Prostate gland (tissue), 2 donors: ENCODE results near the gene SLC22A1.

Experiments used
- POLR2A ChIP-seq: fragments of 450-650 bp; IDR thresholded peaks from one replicate; pipeline ENCODE4 v1.6.1; 2016; ENCODE audit warnings: antibody characterized with exemption, mild to moderate bottlenecking
- POLR2AphosphoS5 ChIP-seq: sonication (generic); formaldehyde crosslinking; IDR thresholded peaks from one replicate; pipeline ENCODE4 v1.6.1; 2017; ENCODE audit warnings: antibody characterized with exemption
- TF ChIP-seq, protein P1 (sequence below), 4 experiments: fragments of 200-600 bp in 2 of 4; fragments of 450-650 bp in 2 of 4; sonication (generic) in 2 of 4; IDR thresholded peaks; 1 replicate in 3 of 4; 2 replicates in 1 of 4; pipeline ENCODE4 v1.5.1; 2016 to 2019; ENCODE audit warnings: antibody characterized with exemption in 4 of 4, mild to moderate bottlenecking in 2 of 4, moderate library complexity in 2 of 4

DNA sequence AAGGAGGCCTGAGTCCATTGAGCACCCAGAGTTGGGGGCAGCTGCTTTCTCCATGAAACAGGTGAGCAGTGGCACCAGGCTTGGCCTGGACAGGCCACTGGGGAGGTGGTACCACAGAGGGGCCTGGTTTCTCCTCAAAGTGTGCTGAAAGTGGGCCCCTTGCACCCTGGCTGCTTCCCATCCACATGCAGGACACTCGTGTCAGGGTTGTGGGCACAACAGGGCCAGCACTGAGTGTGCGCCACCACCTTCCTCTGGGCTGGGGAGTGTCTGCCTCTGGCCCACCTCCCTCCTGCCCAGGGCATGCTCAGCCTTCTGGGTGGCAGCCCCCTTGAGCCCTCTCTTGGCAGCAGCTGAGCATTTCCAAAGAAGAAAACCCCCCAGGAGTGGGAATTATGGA lies 5.2 kb upstream of the SLC22A1 start:
- TF ChIP-seq POLR2AphosphoS5 (no peak), POLR2A (no peak)
- TF ChIP-seq, protein P1, sequence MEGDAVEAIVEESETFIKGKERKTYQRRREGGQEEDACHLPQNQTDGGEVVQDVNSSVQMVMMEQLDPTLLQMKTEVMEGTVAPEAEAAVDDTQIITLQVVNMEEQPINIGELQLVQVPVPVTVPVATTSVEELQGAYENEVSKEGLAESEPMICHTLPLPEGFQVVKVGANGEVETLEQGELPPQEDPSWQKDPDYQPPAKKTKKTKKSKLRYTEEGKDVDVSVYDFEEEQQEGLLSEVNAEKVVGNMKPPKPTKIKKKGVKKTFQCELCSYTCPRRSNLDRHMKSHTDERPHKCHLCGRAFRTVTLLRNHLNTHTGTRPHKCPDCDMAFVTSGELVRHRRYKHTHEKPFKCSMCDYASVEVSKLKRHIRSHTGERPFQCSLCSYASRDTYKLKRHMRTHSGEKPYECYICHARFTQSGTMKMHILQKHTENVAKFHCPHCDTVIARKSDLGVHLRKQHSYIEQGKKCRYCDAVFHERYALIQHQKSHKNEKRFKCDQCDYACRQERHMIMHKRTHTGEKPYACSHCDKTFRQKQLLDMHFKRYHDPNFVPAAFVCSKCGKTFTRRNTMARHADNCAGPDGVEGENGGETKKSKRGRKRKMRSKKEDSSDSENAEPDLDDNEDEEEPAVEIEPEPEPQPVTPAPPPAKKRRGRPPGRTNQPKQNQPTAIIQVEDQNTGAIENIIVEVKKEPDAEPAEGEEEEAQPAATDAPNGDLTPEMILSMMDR (IDR thresholded peaks at IDR 0.05), result no peak
